Head of caudate nucleus (tissue), 42 donors: Measurements from ENCODE around the gene PMPCA.

ENCODE experiments used
- DNase-seq, 42 donors: peaks; one replicate each; pipeline versions ENCODE4 v3.0.0 to v3.0.0-alpha.2; 2020 to 2021; ENCODE audit warnings: mixed read lengths in 7 of 42
- intact Hi-C: fragments of 100-400 bp; cut with DNase I; formaldehyde crosslinking; loops from one replicate; pipeline ENCODE4 v1.15.0; 2022

The PMPCA gene

DNA sequence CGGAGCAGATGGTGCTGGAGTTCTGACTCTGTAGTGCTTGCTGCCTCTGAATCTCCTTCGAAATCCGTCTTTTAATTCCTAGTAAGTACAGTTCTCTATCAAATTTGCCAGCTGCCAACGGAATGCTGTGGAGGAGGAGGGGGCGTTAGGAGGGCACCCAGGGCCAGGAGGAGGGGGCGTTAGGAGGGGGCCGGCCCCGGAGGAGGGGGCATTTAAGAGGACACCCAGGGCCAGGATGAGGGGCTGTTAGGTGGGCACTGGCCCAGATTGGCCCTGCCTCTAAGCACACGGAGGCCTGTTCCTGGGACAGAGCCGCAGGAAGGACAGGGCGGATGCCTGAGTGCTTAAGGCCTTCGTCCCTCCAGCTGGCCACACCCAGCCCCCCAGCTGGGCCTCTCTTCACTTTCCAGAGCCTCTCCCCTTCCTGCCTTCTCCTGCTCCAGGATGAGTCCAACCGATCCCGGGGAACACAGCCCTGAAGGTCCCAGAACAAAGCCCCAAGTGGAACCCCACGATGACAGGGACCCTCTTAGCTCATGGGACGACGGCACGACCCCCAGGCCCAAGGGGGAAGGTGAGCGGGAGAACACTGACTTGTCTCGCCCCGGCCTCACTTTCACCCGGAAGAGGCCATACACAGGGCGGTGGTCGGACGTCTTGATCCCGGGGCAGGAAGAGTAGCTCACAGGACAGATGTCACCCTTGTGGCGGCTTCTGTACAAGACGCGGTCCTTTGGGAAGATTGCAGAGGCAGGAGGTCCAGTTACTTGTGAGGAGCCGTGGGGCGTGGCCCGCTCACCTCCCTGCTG lies 19.4 kb downstream of the PMPCA start:
- DNase-seq: no peak
- intact Hi-C loops: no loop called here

DNA sequence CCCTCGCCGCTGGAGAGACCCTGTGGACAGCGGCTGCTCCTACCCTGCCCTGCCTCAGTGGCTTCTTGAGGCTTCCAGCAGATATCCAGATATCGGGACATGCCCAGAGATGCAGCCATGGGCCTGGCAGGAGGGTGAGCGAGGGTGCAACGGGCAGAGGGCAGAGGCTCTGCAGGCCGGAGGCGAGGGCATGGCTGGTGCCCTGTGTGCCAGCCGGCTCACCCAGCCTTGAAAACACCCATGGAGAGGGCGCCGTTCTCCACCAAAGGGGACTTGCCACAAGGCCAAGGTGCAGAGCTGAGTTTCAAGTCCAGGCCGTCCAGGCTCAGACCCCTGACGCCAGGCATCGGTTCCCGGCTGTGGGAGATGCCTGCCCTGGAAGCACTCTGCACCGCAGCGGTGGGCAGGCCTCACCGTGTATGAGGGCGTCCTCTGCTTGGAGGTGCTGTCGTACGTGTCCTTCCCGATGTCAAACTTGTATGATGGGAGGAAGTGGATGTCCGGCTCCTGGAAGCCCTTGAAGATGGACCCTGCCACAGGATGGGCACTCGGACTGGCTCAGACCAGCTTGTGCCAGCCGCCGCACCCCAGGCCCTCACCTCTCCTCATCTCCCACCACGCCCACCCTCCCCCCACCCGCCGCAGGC lies 20.3 kb downstream of the PMPCA start:
- intact Hi-C loops: no loop called here
- DNase-seq: no peak

DNA sequence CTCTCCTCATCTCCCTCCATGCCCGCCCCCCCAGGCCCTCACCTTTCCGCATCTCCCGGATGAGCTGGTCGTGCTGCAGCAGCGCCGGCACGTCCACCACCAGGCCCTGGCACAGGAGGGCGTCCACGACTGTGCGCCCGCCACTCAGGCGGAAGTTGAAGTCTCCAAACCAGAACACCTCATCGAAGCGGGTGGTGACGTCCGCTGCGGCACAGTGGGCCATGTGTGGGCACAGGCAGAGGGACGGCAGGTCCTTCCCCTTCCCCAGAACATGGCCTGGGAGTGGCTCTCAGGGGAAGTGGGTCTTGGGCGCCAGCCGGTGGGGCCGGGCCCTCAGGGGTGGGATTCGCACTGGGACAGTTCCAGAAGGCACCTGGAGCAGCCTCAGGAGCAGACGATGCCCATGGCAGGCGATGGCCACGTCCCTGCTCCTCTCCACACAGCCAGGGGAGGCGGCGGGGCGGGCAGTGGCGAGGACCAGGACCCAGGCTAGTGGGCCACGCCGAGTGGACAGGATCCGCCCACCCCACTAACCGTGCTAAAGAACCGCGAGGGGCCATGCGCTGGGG lies 21.4 kb downstream of the PMPCA start:
- no peak for DNase-seq
- intact Hi-C loops: no loop called here

DNA sequence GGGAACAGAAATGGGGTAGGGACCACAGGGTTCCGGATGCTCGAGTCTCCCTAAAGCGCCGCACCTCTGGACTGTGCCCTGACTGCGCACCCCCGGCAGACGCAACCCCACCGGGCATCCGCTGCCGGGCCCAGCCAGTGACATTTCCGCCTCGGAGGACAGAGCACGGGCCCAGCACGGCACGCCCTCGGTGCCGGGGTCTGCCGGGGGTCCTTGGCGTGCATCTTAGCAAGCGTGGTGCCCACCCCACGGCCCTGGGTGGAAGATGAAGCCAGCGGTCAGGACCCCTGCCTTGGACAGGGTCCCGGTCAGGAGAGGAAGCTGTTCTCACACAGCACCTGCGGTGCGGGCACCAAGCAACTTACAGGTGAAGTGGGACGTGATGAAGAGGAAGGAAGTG lies 22.1 kb downstream of the PMPCA start:
- intact Hi-C loops: no loop called here
- no peak for DNase-seq

DNA sequence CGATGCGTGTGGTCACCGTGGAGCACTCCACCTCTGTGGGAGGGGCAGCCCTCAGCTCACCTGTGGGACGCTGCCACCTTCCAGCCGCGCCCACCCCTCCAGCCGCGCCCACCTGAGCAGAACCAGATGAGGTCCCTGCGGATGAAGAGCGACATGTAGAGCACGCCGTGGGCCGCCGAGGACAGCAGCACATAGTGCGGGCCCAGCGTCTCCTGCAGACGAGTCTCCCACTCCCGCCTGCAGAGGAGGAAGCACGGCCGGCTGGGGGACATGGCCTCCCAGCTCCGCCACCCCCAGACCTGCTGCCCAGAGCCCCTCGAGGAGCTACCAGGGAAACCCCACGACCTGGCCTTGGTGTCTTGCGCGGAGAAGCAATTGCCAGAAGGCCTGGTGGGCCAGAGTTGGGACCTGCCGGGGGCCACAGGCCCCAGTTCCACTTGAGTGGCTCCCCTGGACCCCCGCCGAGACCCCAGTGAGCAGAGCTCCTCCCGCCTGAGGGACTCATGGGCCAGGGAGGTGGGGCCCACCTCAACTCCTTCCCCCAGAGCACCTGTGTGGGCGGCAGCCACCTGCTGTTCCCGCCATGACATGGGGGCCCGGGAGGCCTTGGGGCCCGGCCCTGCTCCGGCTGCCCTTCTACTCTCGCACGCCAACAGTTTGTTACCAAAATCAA lies 22.7 kb downstream of the PMPCA start:
- DNase-seq: no peak
- intact Hi-C loops: no loop called here

DNA sequence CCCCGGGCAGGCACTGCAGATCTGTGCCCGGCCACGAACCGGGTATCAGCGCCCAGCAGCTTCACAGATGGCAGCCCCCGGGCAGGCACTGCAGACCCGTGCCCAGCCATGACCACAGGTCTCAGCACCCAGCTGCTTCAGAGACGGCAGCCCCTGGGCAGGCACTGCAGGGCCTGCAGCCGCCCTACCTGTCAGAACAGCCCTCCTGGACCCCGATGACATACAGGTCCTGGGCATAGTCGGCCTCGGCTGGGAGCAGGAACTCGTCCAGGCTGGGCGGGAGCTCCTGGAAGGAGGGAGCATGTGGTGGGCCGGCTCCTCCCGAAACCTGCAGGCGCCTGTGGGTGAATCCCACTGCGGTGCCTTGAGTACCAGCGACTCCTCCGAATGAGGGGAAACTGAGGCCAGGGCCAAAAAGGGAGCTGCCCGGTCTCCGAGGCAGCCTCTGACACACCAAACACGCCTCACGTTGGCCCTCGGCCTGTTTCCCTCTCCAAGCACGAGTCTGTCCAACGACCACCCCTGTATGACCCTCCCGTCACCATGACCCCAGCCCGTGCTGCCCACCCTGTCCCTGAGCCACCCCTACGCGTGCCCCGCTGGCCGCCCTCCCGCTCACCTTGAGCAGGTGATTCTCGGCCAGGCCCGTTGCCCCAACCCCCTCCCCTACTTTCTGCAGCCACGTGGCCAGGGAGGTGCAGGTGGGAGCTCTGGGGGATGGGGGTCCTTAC lies 23.6 kb downstream of the PMPCA start:
- no peak for DNase-seq

DNA sequence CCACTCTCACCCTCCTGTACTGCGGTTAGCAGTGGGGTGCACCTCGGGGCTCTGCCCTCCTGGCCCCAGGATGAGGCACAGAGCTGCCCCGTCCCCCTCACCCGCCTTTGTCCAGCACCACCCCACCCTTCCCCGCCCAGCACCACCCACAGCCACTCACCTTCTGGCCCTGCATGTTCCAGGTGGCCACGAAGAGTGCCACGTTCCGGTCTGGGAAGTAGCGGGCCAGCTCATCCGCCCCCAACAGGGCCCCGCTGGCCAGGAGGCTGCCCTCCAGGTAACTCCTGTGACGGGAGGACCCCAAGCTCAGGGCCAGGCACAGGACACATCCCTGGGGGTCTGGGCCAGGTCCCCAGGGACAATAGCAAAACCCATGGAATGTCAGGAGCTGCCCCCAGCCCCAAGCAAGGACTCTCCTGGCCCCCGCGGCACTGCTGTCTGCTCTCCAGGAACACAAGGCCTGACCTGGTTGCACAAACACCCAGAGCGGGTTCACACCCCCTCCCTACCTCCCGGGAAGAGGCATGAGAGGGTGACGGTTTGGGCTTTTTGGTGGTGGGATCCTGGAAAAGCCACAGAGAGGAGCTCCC lies 24.2 kb downstream of the PMPCA start:
- DNase-seq: no peak

More for the DNA sequence above, 23.6 kb downstream of the PMPCA start:
- intact Hi-C loops: no loop called here

DNA sequence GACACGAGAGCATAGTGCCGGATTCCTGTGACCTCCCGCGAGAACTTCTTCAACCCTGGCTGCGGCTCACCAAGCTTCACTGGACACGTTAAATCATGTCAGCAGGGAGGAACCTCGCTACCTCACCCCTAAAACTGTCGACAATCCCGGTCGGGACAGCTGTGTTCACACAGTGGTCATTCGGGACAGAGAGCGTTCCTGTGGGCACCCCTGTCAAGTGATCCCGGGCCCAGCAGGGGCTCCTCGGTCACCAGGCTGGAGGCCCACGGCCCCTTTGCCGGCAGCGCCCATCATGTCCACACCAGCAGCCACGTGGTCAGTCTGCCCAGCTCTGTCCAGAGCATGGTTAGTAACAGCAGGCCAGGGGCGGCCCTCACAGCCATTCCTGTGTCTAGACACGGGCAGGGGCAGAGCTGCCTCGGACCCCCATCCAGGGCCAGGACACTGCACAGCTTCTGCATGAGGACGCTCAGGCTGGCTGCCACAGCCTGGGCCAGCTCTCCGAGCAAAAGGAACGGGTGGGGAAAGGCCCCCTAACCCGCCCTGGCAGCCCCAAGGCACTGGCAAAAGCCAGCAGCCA lies 25.7 kb downstream of the PMPCA start:
- intact Hi-C loops: no loop called here
- no peak for DNase-seq

More for the DNA sequence above, 24.2 kb downstream of the PMPCA start:
- intact Hi-C loops: no loop called here

DNA sequence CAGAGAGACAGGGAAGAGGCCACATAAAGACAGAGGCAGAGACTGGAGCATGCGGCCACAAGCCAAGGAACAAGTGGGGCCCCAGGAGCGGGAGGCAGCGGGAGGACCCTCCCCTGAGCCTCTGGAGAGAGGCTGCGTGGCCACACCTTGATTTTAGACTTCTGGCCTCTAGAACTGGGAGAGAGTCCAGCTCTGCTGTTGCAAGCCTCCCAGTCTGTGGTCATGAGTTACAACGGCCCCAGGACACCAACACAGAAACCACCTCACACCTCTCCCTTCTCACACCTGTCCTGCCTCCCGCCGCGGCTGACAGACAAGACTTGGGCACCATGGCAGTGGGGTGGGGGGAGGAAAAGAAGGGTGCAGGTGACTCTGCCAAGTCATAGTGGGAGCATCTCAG lies 27.0 kb downstream of the PMPCA start:
- no peak for DNase-seq

DNA sequence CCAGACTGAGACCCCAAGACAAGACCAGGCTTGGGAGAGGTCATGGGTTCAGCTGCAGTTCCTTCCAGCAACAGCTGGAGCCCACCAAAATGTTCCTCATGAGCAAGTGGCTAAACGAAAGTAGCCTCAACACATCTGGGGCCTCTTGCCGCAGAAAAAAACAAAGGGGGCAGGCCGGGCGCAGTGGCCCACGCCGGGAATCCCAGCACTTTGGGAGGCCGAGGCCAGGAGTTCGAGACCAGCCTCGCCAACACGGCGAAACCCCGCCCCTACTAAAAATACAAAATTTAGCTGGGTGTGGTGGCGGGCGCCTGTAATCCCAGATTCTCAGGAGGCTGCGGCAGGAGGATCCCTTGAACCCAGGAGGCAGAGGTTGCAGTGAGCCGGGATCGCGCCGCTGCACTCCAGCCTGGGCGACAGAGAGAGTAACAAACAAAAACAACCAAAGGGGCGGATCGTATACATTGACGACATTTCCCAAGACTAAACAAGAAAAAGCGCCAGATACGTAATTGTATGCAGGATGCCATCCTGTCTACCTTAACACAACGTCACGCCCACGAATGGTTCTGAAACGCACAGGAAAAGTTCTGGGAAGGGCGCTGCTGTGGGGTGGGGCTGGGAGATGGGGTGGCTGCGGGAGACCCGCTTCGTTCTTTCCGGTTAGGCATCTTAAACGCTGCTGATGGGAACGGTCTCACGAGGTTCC lies 27.5 kb downstream of the PMPCA start:
- intact Hi-C loops: no loop called here
- peak in 29 of 42 donors; percentile 15 to 71 (median 42) for DNase-seq

More for the DNA sequence above, 27.0 kb downstream of the PMPCA start:
- intact Hi-C loops: no loop called here

DNA sequence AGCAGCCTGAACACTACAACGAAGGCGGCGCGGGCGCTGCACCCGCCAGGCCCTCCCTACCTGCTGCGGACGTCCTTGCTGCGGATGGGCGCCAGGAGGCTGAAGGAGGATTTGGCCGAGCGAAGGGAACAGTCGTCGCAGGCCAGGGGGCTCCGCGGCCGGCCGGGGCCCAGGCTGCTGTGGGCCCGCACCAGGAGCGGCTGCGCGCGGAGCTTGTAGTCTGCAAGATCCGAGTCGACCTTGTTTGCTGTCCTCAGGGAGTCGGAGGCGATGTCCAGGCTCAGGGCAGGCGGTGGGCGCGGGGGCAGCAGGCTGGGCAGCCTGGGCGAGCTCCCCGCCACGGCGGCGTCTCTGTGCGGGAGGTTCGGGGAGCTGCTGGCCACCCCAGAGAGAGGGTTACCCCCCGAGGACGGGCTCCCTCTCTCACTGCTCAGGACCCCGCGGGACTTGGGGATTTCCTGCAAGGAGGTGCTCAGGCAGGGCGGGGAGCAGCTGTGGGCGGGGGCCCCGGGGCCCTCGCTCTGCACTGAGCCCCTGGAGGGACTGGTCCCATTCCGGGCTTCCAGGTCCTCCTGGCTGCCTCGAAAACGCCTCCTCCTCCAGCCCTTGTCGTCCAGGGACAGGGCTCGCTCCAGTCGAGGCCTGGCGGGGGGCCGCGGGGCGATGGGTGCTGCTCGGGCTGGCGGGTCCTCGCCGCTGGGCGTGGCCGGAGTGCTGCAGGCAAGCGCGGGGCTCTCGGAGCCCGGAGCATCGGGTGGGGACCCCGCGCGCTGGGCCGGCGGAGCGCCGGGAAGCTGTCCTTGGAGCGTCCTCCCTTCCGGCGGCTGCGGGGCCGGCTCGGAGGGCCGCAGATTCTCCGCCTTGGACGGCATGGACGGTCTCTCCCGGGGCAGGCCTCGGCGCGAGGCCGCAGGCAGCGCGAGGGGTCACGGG lies 28.4 kb downstream of the PMPCA start:
- intact Hi-C loops: no loop called here

DNA sequence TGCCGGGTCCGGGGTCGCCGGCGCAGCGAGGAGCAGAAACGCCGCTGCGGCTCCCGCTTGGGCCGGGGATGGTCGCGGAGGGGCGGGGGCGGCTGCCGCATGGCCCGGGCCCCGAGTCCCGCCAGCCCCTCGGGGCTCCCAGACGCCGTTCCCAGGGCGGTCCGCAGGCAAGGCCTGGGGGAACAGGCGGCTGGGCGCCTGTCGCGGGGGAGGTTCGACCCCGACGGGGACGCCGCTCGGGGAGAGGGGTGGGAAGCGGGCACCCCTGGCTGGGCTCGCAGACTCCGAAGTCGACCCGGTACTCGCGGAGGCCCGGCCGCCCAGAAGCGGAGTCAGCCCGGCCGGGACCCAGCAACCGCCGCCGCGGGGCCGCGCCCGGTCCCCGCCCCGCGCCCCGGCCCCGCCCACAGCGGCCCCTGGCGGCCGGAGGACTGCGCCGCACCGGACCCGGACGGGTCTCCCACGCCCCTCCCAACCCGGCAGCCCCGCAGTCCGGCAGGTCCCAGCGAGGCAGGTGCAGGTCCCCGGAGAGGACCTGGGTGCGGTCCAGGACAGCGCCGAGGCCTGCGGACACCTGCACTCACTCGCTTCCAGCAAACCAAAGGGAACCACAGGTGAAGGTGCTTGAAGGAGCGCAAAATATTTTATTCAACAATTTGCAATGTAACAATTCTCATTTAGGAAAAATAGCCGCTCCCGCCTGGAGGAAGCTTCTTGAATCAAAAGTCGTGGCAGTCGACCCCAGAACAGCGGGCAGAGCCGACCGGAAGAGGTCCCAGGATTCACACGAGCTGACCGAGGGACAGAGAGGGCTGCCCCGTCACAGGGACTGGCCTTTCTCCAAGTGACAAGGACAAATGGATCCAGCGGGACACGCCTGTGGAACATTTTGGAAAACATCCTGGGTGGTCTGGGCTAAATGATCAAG lies 29.3 kb downstream of the PMPCA start, which contains the start of gene INPP5E:
Gene INPP5E, minus strand, starts transcription at position 365 of the 928 bp plus-strand sequence. CDS start 426 bp downstream, outside the sequence.
- intact Hi-C loops: loop anchor here (5.0 kb wide), 1 partner anchor 37 kb away; the partner anchor contains the start of gene SNAPC4
- DNase-seq: peak in 41 of 42 donors; percentile 13 to 90 (median 76)

More for the DNA sequence above, 28.4 kb downstream of the PMPCA start:
- peak in 14 of 42 donors; percentile 6 to 45 (median 24) for DNase-seq

DNA sequence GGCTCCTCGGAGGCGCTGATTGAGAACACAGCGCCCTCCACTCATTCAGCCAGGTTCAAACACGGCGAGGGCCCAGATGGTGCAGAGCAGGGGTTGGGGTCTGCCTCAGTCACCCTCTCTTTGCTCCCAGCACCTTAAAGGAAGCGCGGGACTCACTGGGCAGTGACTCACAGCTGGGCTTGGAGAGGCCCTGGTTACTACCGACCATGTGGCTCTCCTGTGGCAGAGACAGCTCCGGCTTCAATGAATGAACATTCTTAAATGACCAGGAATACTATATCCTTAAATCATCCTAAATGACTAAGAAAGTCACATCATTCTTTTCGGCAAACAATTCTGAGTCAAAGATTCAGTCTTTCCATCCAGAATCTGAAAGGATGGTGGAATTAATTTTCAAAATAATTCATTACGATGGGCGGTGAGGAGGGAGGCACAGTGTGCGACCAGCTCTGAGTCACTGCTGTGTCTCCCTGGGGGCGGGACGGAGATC lies 30.8 kb downstream of the PMPCA start:
- peak in 3 of 42 donors; percentile 24 to 61 (median 52) for DNase-seq
- intact Hi-C loops: loop anchor here (5.0 kb wide), 1 partner anchor 39 kb away; the partner anchor contains the start of gene SNAPC4

DNA sequence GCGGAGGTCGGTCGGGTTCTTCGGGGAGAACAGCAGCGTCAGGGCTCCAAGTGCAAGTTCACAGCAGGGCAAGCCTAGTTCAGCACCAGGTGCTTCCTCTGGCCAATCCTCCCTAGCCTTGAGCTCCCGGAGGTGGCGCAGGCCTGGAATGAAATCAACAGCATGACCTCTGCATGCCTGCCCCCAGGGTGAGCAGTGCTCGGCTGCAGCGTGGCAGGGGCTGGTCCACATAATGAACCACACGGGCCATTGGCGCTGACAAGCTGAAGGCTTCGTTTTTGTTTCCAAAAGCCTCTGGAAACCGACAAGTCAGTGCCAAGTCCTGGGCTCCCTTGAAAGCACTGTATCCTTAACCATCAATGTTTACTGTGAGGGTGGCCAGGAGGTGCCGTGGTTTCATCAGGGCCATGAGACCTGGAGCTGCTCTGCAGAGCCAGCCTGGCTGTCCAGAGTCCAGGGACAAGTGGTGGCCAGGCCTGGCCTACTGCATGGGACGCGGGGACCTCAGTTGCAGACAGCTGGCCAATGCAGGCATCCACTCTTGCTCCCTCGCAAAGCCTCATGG lies 31.3 kb downstream of the PMPCA start:
- peak in 3 of 42 donors; percentile 18 to 32 (median 24) for DNase-seq
- intact Hi-C loops: loop anchor here (5.0 kb wide), 1 partner anchor 39 kb away; the partner anchor contains the start of gene SNAPC4
